HepG2 (cell line): ENCODE results near the gene SMIM41. TPM values are rescaled to one million over a fixed set of nuclear protein-coding genes. Genes with fewer than 3 reads are reported as not detected.
A peak's percentile ranks its signal among the peaks of the same experiment; 100 is the strongest.

Experiments used
- BRD4 ChIP-seq: sonication (generic); formaldehyde crosslinking; IDR thresholded peaks from 2 replicates; pipeline ENCODE4 v1.4.0; 2020; ENCODE audit warnings: missing genetic modification reagents
- CBX1 ChIP-seq: IDR thresholded peaks from one replicate; pipeline ENCODE4 v1.6.1; 2016; ENCODE audit warnings: antibody characterized with exemption, low read depth
- E2F1 ChIP-seq: sonication (generic); formaldehyde crosslinking; IDR thresholded peaks from 2 replicates; pipeline ENCODE4 v1.5.0; 2020; ENCODE audit warnings: missing genetic modification reagents
- HNF4G ChIP-seq, 2 experiments: sonication (generic) in 1 of 2; formaldehyde crosslinking in 1 of 2; IDR thresholded peaks; 2 replicates each; pipeline versions ENCODE4 v1.4.0 to v1.6.1; 2011 to 2020; ENCODE audit warnings: borderline replicate concordance in 2 of 2, low read depth in 2 of 2, mild to moderate bottlenecking in 2 of 2, low read length in 1 of 2, missing genetic modification reagents in 1 of 2, moderate library complexity in 1 of 2
- KLF6 ChIP-seq: IDR thresholded peaks from 2 replicates; pipeline ENCODE4 v1.8.0; 2016; ENCODE audit warnings: missing biosample characterization, missing genetic modification reagents
- MED1 ChIP-seq: sonication (generic); formaldehyde crosslinking; IDR thresholded peaks from 2 replicates; pipeline ENCODE4 v1.4.0; 2020; ENCODE audit warnings: missing genetic modification reagents
- MXD4 ChIP-seq: IDR thresholded peaks from 2 replicates; pipeline ENCODE4 v1.6.1; 2016; ENCODE audit warnings: mild to moderate bottlenecking, missing biosample characterization, missing genetic modification reagents
- MZF1 ChIP-seq: sonication (generic); formaldehyde crosslinking; IDR thresholded peaks from 2 replicates; pipeline ENCODE4 v1.8.1; 2023; ENCODE audit warnings: mild to moderate bottlenecking, missing genetic modification reagents, borderline replicate concordance
- NFE2L1 ChIP-seq: sonication (generic); formaldehyde crosslinking; IDR thresholded peaks from 2 replicates; pipeline ENCODE4 v1.4.0; 2020; ENCODE audit warnings: missing genetic modification reagents, mild to moderate bottlenecking, borderline replicate concordance
- NFIB ChIP-seq: sonication (generic); formaldehyde crosslinking; IDR thresholded peaks from 2 replicates; pipeline ENCODE4 v1.9.0; 2021; ENCODE audit warnings: missing genetic modification reagents, mild to moderate bottlenecking, borderline replicate concordance
- POGZ ChIP-seq: sonication (generic); formaldehyde crosslinking; IDR thresholded peaks from 2 replicates; pipeline ENCODE4 v1.4.0; 2020; ENCODE audit warnings: mild to moderate bottlenecking, missing genetic modification reagents
- POLR2AphosphoS5 ChIP-seq: IDR thresholded peaks from 2 replicates; pipeline ENCODE4 v1.6.1; 2012; ENCODE audit warnings: low read depth, low read length
- RELA ChIP-seq: sonication (generic); formaldehyde crosslinking; IDR thresholded peaks from 2 replicates; pipeline ENCODE4 v1.4.0; 2020; ENCODE audit warnings: missing genetic modification reagents
- SP140L ChIP-seq: sonication (generic); formaldehyde crosslinking; IDR thresholded peaks from 2 replicates; pipeline ENCODE4 v1.4.0; 2020; ENCODE audit warnings: missing genetic modification reagents, borderline replicate concordance
- TOE1 ChIP-seq: sonication (generic); formaldehyde crosslinking; IDR thresholded peaks from 2 replicates; pipeline ENCODE4 v1.4.0; 2020; ENCODE audit warnings: mild to moderate bottlenecking, missing genetic modification reagents
- ZFP36L1 ChIP-seq: sonication (generic); formaldehyde crosslinking; IDR thresholded peaks from 2 replicates; pipeline ENCODE4 v1.8.0; 2022; ENCODE audit warnings: mild to moderate bottlenecking, missing genetic modification reagents, moderate library complexity
- ZNF282 ChIP-seq: fragments of 450-650 bp; IDR thresholded peaks from 2 replicates; pipeline ENCODE4 v1.6.1; 2018; ENCODE audit not compliant: partially characterized antibody
- ZNF33A ChIP-seq: sonication (generic); formaldehyde crosslinking; IDR thresholded peaks from 2 replicates; pipeline ENCODE4 v1.5.1; 2020; ENCODE audit warnings: missing genetic modification reagents, mild to moderate bottlenecking, moderate library complexity, borderline replicate concordance
- ZNF33B ChIP-seq: sonication (generic); formaldehyde crosslinking; IDR thresholded peaks from 2 replicates; pipeline ENCODE4 v1.5.1; 2020; ENCODE audit warnings: mild to moderate bottlenecking, missing genetic modification reagents
- ZNF572 ChIP-seq: sonication (generic); formaldehyde crosslinking; IDR thresholded peaks from 2 replicates; pipeline ENCODE4 v1.5.1; 2020; ENCODE audit warnings: mild to moderate bottlenecking, missing genetic modification reagents
- ZNF746 ChIP-seq: sonication (generic); formaldehyde crosslinking; IDR thresholded peaks from 2 replicates; pipeline ENCODE4 v1.8.0; 2022; ENCODE audit warnings: mild to moderate bottlenecking, missing genetic modification reagents
- polyA plus RNA-seq, 8 experiments: library from polyadenylated mRNA; depleted of rRNA in 3 of 8; stranded (reverse) in 7 of 8; unstranded in 1 of 8; fragments of >200 nt; fragmentation: Illumina TruSeq in 4 of 8; extraction: Trizol in 4 of 8; gene quantifications; 2 replicates each; pipeline versions ENCODE4 v1.2.1 to v1.2.3, GENCODE V29; 2011 to 2016; ENCODE audit warnings: low read depth in 4 of 8, missing spikeins in 1 of 8, mixed read lengths in 1 of 8; ENCODE audit not compliant: insufficient read depth in 1 of 8
- total RNA-seq, 5 experiments: library from RNA; depleted of rRNA; stranded (reverse); fragments of >200 nt; fragmentation: Illumina TruSeq; extraction: Trizol; gene quantifications; 2 replicates each; pipeline ENCODE4 v1.2.3, GENCODE V29; 2016; ENCODE audit warnings: low read depth in 1 of 5
- TF ChIP-seq, protein P1 (sequence below): sonication (generic); formaldehyde crosslinking; IDR thresholded peaks from 2 replicates; pipeline ENCODE4 v1.5.1; 2020; ENCODE audit warnings: mild to moderate bottlenecking, missing genetic modification reagents, borderline replicate concordance
- TF ChIP-seq, protein P2 (sequence below): IDR thresholded peaks from 2 replicates; pipeline ENCODE4 v1.6.1; 2016; ENCODE audit warnings: control low read depth
- TF ChIP-seq, protein P3 (sequence below): sonication (generic); formaldehyde crosslinking; IDR thresholded peaks from 2 replicates; pipeline ENCODE4 v1.5.1; 2020; ENCODE audit warnings: missing genetic modification reagents, mild to moderate bottlenecking, borderline replicate concordance

SMIM41 gene
- total and polyA plus RNA-seq, 2 of the 13 experiments (the other 11 are each of a cell fraction or from before 2014, with no cell fraction given): not detected

GRCh38 chr12:52082026-52082668 is 2.6 kb downstream of the SMIM41 start (continued):
- TF ChIP-seq SP140L (CRISPR knock-in tag): no peak
- TF ChIP-seq POGZ (CRISPR knock-in tag): no peak
- TF ChIP-seq ZNF33B (CRISPR knock-in tag): no peak
- no peak for TF ChIP-seq ZNF282
- TF ChIP-seq E2F1 (CRISPR knock-in tag): no peak
- no peak for TF ChIP-seq KLF6
- TF ChIP-seq NFE2L1 (CRISPR knock-in tag): no peak
- TF ChIP-seq POLR2AphosphoS5: no peak
- peak; percentile 63 for TF ChIP-seq ZNF746 (CRISPR knock-in tag)
- peak; percentile 36; the same call in 1 of the 2 replicates for TF ChIP-seq HNF4G (IDR thresholded peaks at IDR 0.05; ENCODE audit: borderline replicate concordance, low read depth, low read length)
- TF ChIP-seq HNF4G (CRISPR knock-in tag; IDR thresholded peaks at IDR 0.05; ENCODE audit: borderline replicate concordance, low read depth): peak; percentile 57; the same call in 1 of the 2 replicates
- no peak for TF ChIP-seq NFIB (CRISPR knock-in tag)
- TF ChIP-seq MZF1 (CRISPR knock-in tag): no peak
- TF ChIP-seq RELA (CRISPR knock-in tag): no peak
- TF ChIP-seq ZNF572 (CRISPR knock-in tag): 0 out of 2 replicates have a peak, but pooled peaks have one; percentile 69
- TF ChIP-seq BRD4 (CRISPR knock-in tag): no peak
- TF ChIP-seq, protein P1, sequence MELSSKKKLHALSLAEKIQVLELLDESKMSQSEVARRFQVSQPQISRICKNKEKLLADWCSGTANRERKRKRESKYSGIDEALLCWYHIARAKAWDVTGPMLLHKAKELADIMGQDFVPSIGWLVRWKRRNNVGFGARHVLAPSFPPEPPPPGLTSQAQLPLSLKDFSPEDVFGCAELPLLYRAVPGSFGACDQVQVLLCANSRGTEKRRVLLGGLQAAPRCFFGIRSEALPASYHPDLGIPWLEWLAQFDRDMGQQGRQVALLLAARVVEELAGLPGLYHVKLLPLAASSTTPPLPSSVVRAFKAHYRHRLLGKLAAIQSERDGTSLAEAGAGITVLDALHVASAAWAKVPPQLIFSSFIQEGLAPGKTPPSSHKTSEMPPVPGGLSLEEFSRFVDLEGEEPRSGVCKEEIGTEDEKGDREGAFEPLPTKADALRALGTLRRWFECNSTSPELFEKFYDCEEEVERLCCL (CRISPR knock-in tag): no peak
- no peak for TF ChIP-seq MXD4 (CRISPR knock-in tag)
- TF ChIP-seq MED1: peak; percentile 79
- no peak for TF ChIP-seq ZFP36L1 (CRISPR knock-in tag)
- no peak for TF ChIP-seq TOE1 (CRISPR knock-in tag)
- 0 out of 2 replicates have a peak, but pooled peaks have one; percentile 38 for TF ChIP-seq ZNF33A (CRISPR knock-in tag)
- TF ChIP-seq CBX1: no peak
- TF ChIP-seq, protein P2, sequence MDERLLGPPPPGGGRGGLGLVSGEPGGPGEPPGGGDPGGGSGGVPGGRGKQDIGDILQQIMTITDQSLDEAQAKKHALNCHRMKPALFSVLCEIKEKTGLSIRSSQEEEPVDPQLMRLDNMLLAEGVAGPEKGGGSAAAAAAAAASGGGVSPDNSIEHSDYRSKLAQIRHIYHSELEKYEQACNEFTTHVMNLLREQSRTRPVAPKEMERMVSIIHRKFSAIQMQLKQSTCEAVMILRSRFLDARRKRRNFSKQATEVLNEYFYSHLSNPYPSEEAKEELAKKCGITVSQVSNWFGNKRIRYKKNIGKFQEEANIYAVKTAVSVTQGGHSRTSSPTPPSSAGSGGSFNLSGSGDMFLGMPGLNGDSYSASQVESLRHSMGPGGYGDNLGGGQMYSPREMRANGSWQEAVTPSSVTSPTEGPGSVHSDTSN (CRISPR knock-in tag): no peak
- TF ChIP-seq, protein P3, sequence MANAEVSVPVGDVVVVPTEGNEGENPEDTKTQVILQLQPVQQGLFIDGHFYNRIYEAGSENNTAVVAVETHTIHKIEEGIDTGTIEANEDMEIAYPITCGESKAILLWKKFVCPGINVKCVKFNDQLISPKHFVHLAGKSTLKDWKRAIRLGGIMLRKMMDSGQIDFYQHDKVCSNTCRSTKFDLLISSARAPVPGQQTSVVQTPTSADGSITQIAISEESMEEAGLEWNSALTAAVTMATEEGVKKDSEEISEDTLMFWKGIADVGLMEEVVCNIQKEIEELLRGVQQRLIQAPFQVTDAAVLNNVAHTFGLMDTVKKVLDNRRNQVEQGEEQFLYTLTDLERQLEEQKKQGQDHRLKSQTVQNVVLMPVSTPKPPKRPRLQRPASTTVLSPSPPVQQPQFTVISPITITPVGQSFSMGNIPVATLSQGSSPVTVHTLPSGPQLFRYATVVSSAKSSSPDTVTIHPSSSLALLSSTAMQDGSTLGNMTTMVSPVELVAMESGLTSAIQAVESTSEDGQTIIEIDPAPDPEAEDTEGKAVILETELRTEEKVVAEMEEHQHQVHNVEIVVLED (CRISPR knock-in tag): no peak
